Natural killer cell (primary cell): ENCODE results near the gene TBC1D21. TPM values are rescaled to one million over a fixed set of nuclear protein-coding genes. Genes with fewer than 3 reads are reported as not detected.

ENCODE experiments used
- ATAC-seq, 3 donors: fragments of 150-1000 bp in 2 of 3; fragments of 200-7000 bp in 1 of 3; cut with Tn5 transposase; 1 replicate in 1 of 3; 2 replicates in 2 of 3; pipeline ENCODE4 v1.10.0; 2021; ENCODE audit warnings: mild to moderate bottlenecking in 2 of 3, moderate library complexity in 2 of 3
- DNase-seq, 2 donors: peaks; one replicate each; pipeline versions ENCODE4 v3.0.0 to v3.0.0-alpha.2; 2013 to 2021; ENCODE audit warnings: mixed read lengths in 1 of 2
- H3K27ac ChIP-seq: one replicate; pipeline ENCODE4 v1.5.1; 2013; ENCODE audit warnings: mild to moderate bottlenecking, low read length
- H3K27me3 ChIP-seq: one replicate; pipeline ENCODE4 v1.6.1; 2013; ENCODE audit warnings: low read length; ENCODE audit not compliant: control insufficient read depth, insufficient read depth
- H3K36me3 ChIP-seq: one replicate; pipeline ENCODE4 v1.6.1; 2013; ENCODE audit warnings: low read length; ENCODE audit not compliant: control insufficient read depth, insufficient read depth
- H3K4me1 ChIP-seq: one replicate; pipeline ENCODE4 v1.6.1; 2013; ENCODE audit warnings: low read length; ENCODE audit not compliant: control insufficient read depth, insufficient read depth
- H3K4me3 ChIP-seq: one replicate; pipeline ENCODE4 v1.5.1; 2013; ENCODE audit warnings: low read length
- H3K9me3 ChIP-seq: one replicate; pipeline ENCODE4 v1.6.1; 2013; ENCODE audit warnings: low read length; ENCODE audit not compliant: control insufficient read depth, insufficient read depth
- H3K27ac Mint-ChIP-seq, 2 donors: one replicate each; pipeline ENCODE4 v1.8.0; 2022; ENCODE audit warnings: mild to moderate bottlenecking in 2 of 2, mixed read lengths in 2 of 2, moderate library complexity in 1 of 2
- H3K27me3 Mint-ChIP-seq, 2 donors: one replicate each; pipeline ENCODE4 v1.8.0; 2022; ENCODE audit warnings: low read depth in 2 of 2, mixed read lengths in 2 of 2
- H3K36me3 Mint-ChIP-seq: one replicate; pipeline ENCODE4 v1.8.0; 2022; ENCODE audit warnings: mixed read lengths
- H3K4me1 Mint-ChIP-seq, 2 donors: one replicate each; pipeline ENCODE4 v1.8.0; 2022; ENCODE audit warnings: mixed read lengths in 2 of 2
- H3K4me3 Mint-ChIP-seq: one replicate; pipeline ENCODE4 v1.8.0; 2022; ENCODE audit warnings: mild to moderate bottlenecking, moderate library complexity, mixed read lengths
- H3K9me3 Mint-ChIP-seq, 2 donors: one replicate each; pipeline ENCODE4 v1.8.0; 2022; ENCODE audit warnings: mixed read lengths in 2 of 2
- CTCF ChIP-seq: fragments of 200-600 bp; IDR thresholded peaks from one replicate; pipeline ENCODE4 v1.8.0; 2022; ENCODE audit warnings: antibody characterized with exemption
- WGBS: methylation state at CpG from one replicate; pipeline ENCODE4 v1.1.7; 2013; ENCODE audit warnings: missing lambda C conversion rate; ENCODE audit not compliant: insufficient coverage; 5-methylcytosine and 5-hydroxymethylcytosine counted together
- intact Hi-C: fragments of 100-400 bp; cut with micrococcal nuclease; formaldehyde crosslinking; loops from one replicate; pipeline ENCODE4 v1.14.2; 2022
- total RNA-seq, 4 donors: library from RNA; stranded (reverse); fragments of 120-200 nt in 1 of 4; gene quantifications; one replicate each; pipeline versions ENCODE4 v1.2.3 to v1.2.4, GENCODE V29; 2013 to 2022

TBC1D21 gene
- total RNA-seq = not detected
- not detected for total RNA-seq (2013)

GRCh38 chr15:73873456-73873855 is at the start of gene TBC1D21:
Gene TBC1D21, plus strand, starts transcription at chr15:73873564. Its CDS starts 146 bp downstream, at chr15:73873710.
- no peak for DNase-seq
- ATAC-seq = no peak
- Mint-ChIP-seq H3K27me3 (peaks cover 36 to 66% of the 10 kb centered on the region in 2 donors), H3K27ac (no peak within 1 kb of the TSS), H3K4me3 (no peak within 1 kb of the TSS), H3K9me3 (no peaks in the 10 kb centered on the region), H3K36me3 (no peaks in the 10 kb centered on the region), H3K4me1 (no peaks in the 10 kb centered on the region)
- 79% methylated on average over 5 of the region's 5 CpGs for WGBS
- Histone ChIP-seq H3K36me3 (no peaks in the 10 kb centered on the region), H3K4me3 (no peak within 1 kb of the TSS), H3K27ac (no peak within 1 kb of the TSS), H3K9me3 (no peaks in the 10 kb centered on the region), H3K27me3 (peaks cover 6% of the 10 kb centered on the region), H3K4me1 (no peaks in the 10 kb centered on the region)
- no peak for TF ChIP-seq CTCF
- intact Hi-C loops = loop anchor here (10.0 kb wide), 1 partner anchor 91 kb away; no protein-coding TSS in a partner anchor

- H3K36me3 ChIP-seq = no peaks in the 10 kb centered on the region
- Mint-ChIP-seq H3K36me3 (no peaks in the 10 kb centered on the region), H3K27me3 (peaks cover 11 to 21% of the 10 kb centered on the region in 2 donors), H3K4me1 (no peaks in the 10 kb centered on the region), H3K4me3 (no peak overlapping the region), H3K27ac (no peak overlapping the region), H3K9me3 (no peaks in the 10 kb centered on the region)
- intact Hi-C loops = no loop called here
- WGBS = 64% methylated on average over 3 of the region's 3 CpGs
- no peaks in the 10 kb centered on the region for H3K9me3 ChIP-seq
- no peak for ATAC-seq
- no peak for DNase-seq
- H3K4me3 ChIP-seq = no peak overlapping the region
- no peak overlapping the region for H3K27ac ChIP-seq
- TF ChIP-seq CTCF = no peak
- no peaks in the 10 kb centered on the region for H3K4me1 ChIP-seq
- H3K27me3 ChIP-seq = no peaks in the 10 kb centered on the region
Observed at GRCh38 chr15:73826711-73827251, 46.6 kb upstream of the TBC1D21 start.

GRCh38 chr15:73829523-73829922 is 43.8 kb upstream of the TBC1D21 start:
- WGBS = 56% methylated on average over 1 of the region's 2 CpGs
- Mint-ChIP-seq H3K4me1 (no peaks in the 10 kb centered on the region), H3K27me3 (peaks cover 17 to 38% of the 10 kb centered on the region in 2 donors), H3K9me3 (no peaks in the 10 kb centered on the region), H3K36me3 (no peaks in the 10 kb centered on the region), H3K4me3 (no peak overlapping the region), H3K27ac (no peak overlapping the region)
- no peak overlapping the region for H3K4me3 ChIP-seq
- intact Hi-C loops = no loop called here
- no peak for DNase-seq
- no peaks in the 10 kb centered on the region for H3K27me3 ChIP-seq
- no peaks in the 10 kb centered on the region for H3K36me3 ChIP-seq
- H3K9me3 ChIP-seq = no peaks in the 10 kb centered on the region
- no peak overlapping the region for H3K27ac ChIP-seq
- ATAC-seq = no peak
- no peak for TF ChIP-seq CTCF
- H3K4me1 ChIP-seq = no peaks in the 10 kb centered on the region

GRCh38 chr15:73832657-73833056 is 40.7 kb upstream of the TBC1D21 start:
- ATAC-seq = no peak
- intact Hi-C loops = no loop called here
- H3K4me1 Mint-ChIP-seq = no peaks in the 10 kb centered on the region
- no peak for DNase-seq
- Histone ChIP-seq H3K4me1 (no peaks in the 10 kb centered on the region), H3K27me3 (no peaks in the 10 kb centered on the region), H3K4me3 (no peak overlapping the region), H3K27ac (no peak overlapping the region), H3K36me3 (no peaks in the 10 kb centered on the region), H3K9me3 (no peaks in the 10 kb centered on the region)
- no peak overlapping the region for H3K27ac Mint-ChIP-seq
- no peak for TF ChIP-seq CTCF
- no peaks in the 10 kb centered on the region for H3K9me3 Mint-ChIP-seq
- 53% methylated on average over 1 of the region's 1 CpG for WGBS
- H3K36me3 Mint-ChIP-seq = no peaks in the 10 kb centered on the region
- no peak overlapping the region for H3K4me3 Mint-ChIP-seq
- H3K27me3 Mint-ChIP-seq = peaks cover 24 to 57% of the 10 kb centered on the region in 2 donors
